Left ventricle myocardium superior (tissue), 1 donor: ENCODE results near the gene NUDT15. TPM values are rescaled to one million over a fixed set of nuclear protein-coding genes. Genes with fewer than 3 reads are reported as not detected.
"Not testable (repeated sequence)": the region's sequence is repeated elsewhere in the genome, so short reads cannot be mapped to it uniquely, and the experiment has no call there.

Experiments
- ATAC-seq: fragments of 200-7000 bp; cut with Tn5 transposase; one replicate; pipeline ENCODE4 v1.9.1; 2020; ENCODE audit warnings: mild to moderate bottlenecking, moderate library complexity
- DNase-seq: peaks from one replicate; pipeline ENCODE4 v3.0.0-alpha.2; 2020
- intact Hi-C: fragments of 100-400 bp; cut with micrococcal nuclease; formaldehyde crosslinking; loops from one replicate; pipeline ENCODE4 v1.11.0; 2022
- long read RNA-seq: library from polyadenylated mRNA; unstranded; transcript quantifications from one replicate; pipeline ENCODE4 v2.0.0, GENCODE V29; 2021
- total RNA-seq: library from RNA; stranded (reverse); fragmentation: NEBNext Ultra II Directional; extraction: Animal tissue kit (Norgen Biotek cat#: 25700); gene quantifications from one replicate; pipeline ENCODE4 v1.2.1, GENCODE V29; 2021
- donor health status: DM: no; HTN: yes; CAD: no; lungs with severe emphysema.

NUDT15 gene
- 11.7 TPM for total RNA-seq
- long read RNA-seq, transcript NUDT15-201 (3 exons, 2,098 nt), result major isoform, 28 of 32 reads
- long read RNA-seq, partial matches to known transcripts, result 2 of 32 reads
- long read RNA-seq, other reads (novel, unspliced or antisense), result 2 of 32 reads

DNA sequence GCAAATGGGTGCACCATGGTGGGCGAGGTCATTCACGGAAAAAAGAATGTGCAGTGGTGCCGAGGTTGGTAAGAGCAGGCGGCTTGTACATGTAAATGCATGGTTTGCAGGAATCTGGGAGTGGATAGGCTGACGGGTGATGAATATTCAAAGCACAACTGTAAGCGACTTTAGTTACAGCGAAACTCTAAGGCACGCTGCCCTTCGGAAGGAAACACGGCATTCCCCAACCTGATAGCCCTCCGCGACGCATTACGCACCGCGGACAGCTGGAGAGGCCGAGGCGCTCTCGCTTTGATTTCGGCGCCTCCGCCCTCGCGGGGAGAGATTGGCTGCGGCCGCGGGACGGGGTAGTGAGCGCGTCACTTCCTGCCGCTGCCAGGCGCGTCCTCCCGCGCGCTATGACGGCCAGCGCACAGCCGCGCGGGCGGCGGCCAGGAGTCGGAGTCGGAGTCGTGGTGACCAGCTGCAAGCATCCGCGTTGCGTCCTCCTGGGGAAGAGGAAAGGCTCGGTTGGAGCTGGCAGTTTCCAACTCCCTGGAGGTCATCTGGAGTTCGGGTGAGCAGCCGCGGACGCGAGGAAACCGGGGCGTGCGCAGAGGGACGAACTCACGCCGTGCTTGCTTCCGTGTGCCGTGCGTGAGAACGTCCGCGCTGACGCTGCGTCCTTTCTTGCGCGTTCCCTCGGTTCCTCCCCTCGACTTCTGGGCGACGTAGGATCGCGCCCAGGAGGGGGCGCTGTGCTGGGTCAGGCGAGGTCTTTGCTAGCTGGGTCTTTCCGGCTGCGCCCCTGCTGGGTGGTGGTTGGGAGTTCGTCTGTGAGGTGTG is at the start of gene NUDT15:
NUDT15 (plus strand) TSS at position 381 of the 828 bp plus-strand sequence; CDS start at position 402, 21 bp downstream.
- ATAC-seq (peak; percentile 99), DNase-seq (peak; percentile 97)
- intact Hi-C loops, result no loop called here

GRCh38 chr13:47990427-47990826 is 47.1 kb upstream of the NUDT15 start:
- ATAC-seq (no peak), DNase-seq (no peak)
- intact Hi-C loops, result no loop called here

- peak; percentile 97 for ATAC-seq
- intact Hi-C loops, result no loop called here
- DNase-seq, result no peak
Observed at GRCh38 chr13:47990920-47991466, 46.5 kb upstream of the NUDT15 start.

DNA sequence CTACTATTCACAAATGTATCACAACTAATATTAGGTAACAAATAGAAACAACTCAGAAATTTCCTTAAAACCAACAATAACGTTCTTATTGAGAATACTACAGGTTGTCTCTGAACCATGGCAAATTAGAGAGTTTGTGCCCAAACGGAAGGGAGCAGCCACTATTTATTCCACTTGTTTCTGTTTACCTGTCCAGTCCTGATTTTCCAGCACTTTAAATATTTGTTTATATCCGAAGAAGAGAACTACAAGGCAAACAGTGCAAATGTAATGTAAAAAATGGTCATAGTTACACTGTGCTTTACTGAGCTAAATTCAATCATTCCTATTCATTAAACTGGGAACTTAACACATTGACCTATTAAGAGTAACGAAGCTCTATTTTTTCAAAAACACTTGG is 45.7 kb upstream of the NUDT15 start:
- intact Hi-C loops, result no loop called here
- DNase-seq (no peak), ATAC-seq (no peak)

DNA sequence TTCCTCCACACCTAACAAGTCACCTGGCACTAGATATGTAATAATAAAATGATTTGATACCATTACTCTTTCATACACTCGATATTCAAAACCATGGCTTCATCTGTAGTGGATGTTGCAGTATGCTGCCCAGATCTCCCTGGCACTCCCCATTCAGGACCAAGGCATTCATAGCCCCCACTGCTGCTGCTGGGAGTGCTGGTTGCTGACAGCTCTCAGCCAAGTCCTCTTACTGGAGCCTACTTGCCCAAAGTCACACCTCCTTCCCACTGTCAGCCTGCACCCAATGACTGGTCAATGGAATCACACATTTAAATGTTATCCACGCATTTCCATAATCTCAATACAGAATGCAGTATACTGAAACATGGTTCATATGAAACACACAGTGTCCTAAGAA is 40.1 kb upstream of the NUDT15 start:
- intact Hi-C loops, result no loop called here
- ATAC-seq (peak; percentile 57), DNase-seq (peak; percentile 47)

GRCh38 chr13:47999973-48000372 is 37.6 kb upstream of the NUDT15 start:
- intact Hi-C loops, result no loop called here
- DNase-seq (no peak), ATAC-seq (no peak)

- ATAC-seq (peak; percentile 63), DNase-seq (no peak)
- intact Hi-C loops, result no loop called here
Observed at GRCh38 chr13:48000559-48001113, 36.9 kb upstream of the NUDT15 start.

- peak; percentile 99 for ATAC-seq
- DNase-seq, result peak; percentile 96
- intact Hi-C loops, result no loop called here
Observed at GRCh38 chr13:48001114-48001881, 36.2 kb upstream of the NUDT15 start, which contains the start of gene SUCLA2. Gene SUCLA2 (minus strand): TSS chr13:48001273. CDS start chr13:48001269, 4 bp downstream.

DNA sequence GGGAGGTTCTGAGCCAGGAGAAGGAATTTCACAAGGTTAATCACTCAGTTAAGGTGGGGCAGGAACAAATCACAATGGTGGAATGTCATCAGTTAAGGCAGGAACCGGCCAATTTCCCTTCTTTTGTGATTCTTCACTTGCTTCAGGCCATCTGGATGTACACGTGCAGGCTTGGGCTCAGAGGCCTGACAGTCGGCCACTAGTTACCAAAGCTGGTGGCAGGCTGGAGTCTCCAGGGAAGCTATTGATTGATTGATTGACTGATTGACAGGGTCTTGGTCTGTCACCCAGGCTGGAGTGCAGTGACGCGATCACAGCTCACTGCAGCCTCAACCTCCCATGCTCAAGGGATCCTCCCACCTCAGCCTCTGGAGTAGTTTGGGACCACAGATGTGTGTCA is 35.5 kb upstream of the NUDT15 start:
- DNase-seq, ATAC-seq, intact Hi-C loops: not testable (repeated sequence)

DNA sequence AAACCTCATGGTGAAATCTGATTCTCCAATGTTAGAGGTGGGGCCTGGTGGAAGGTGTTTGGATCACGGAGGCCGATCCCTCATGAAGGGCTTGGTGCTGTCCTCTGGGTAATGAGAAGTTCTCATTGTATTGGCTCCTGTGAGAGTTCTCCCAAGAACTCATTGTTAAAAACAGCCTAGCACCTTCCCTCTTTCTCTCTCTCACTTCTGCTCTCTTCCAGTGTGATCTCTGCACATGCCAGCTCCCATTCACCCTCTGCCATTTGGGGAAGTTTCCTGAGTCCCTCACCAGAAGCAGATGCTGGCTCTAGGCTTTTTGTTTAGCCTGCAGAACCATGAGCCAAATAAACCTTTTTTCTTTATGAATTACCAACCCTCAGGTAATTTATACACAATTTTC is 33.3 kb upstream of the NUDT15 start:
- DNase-seq (no peak), ATAC-seq (no peak)
- intact Hi-C loops, result no loop called here

- intact Hi-C loops, result no loop called here
- ATAC-seq (no peak), DNase-seq (no peak)
Observed at GRCh38 chr13:48006396-48006795, 31.1 kb upstream of the NUDT15 start.

- intact Hi-C loops, result no loop called here
- DNase-seq (no peak), ATAC-seq (no peak)
Observed at GRCh38 chr13:48009284-48009683, 28.2 kb upstream of the NUDT15 start.

- ATAC-seq (no peak), DNase-seq (no peak)
- intact Hi-C loops, result no loop called here
Observed at GRCh38 chr13:48010698-48011097, 26.8 kb upstream of the NUDT15 start.

DNA sequence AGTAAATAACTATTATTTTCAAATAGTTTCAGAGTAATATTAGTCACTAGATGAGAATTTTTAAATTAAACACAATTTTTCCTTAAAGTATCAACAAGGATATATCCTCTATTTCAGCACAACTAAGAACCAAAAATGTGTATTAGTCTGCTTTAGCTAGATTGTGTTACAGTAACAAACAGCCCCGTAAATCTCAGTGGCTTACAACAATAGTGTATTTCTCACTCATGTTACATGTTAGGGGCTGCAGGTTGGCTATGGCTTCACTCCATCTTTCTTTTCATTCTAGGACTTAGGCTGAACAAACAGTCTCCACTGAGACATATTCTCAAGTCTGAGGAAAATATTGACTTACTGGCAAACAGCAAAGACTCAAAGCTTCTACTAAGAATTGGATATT is 24.9 kb upstream of the NUDT15 start:
- DNase-seq (no peak), ATAC-seq (no peak)
- intact Hi-C loops, result no loop called here

DNA sequence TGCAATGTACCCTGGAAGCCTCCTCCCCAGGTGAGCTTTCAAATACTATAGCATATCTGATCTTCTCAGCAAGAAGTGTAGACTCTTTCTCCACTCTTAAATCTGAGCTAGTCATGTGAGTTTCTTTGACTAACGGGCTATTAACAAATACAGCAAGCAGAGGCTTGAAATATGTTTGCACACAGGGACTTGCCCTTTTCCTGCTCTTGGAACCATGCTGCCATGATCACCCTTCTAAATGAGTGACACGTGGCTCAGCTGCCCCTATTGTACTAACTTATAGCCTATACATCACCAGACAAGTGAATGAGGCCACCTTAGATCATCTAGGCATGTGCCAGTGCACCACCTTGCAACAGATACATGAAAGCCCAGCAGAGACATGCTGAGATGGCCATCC is 23.2 kb upstream of the NUDT15 start:
- DNase-seq (no peak), ATAC-seq (no peak)
- intact Hi-C loops, result no loop called here

- no peak for DNase-seq
- intact Hi-C loops, result no loop called here
- no peak for ATAC-seq
Observed at GRCh38 chr13:48018637-48019036, 18.9 kb upstream of the NUDT15 start.

DNA sequence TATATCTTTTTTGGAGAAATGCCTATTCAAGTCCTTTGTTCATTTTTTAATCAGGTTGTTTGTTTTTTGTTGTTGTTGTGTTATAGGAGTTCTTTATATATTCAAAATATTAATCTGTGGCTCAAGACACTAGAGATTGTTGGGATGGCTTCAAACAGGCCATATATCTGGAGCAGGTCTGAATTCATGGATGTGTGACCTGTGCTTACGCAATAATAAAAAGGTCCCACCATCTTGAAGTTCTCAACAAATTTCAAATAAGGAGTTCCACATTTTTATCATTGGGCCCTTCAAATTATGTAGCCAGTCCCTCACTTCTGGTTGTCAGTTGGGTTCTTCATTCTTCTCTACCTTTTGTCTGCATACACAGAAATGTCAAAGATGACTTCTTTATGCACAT is 17.7 kb upstream of the NUDT15 start:
- no peak for DNase-seq
- intact Hi-C loops, result no loop called here
- no peak for ATAC-seq

GRCh38 chr13:48028066-48028465 is 9.5 kb upstream of the NUDT15 start:
- ATAC-seq, result no peak
- no peak for DNase-seq
- intact Hi-C loops, result no loop called here

- no peak for DNase-seq
- ATAC-seq, result no peak
- intact Hi-C loops, result no loop called here
Observed at GRCh38 chr13:48029859-48030258, 7.7 kb upstream of the NUDT15 start.

DNA sequence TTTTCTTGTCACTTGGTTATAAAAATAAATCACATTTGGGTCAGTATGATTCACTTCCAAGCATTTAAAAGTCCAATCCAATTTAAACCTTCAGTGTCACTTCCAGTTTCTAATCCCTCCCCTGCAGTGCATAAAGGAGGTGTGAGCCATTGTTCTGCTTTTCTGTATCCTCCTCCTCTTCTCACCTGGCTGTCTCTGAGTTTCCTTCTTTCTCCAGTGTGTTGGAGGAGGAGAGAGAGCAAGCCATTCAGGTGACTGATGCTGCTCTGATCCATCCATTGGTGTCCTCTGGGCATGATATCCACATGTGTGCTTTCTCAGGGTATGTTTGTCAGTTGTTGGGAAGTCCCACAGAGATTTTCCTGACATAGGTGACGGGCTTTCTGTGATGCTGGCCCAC is 1.2 kb downstream of the NUDT15 start:
- DNase-seq, result no peak
- ATAC-seq, result no peak
- intact Hi-C loops, result no loop called here
